Body of pancreas (tissue), 4 donors: ENCODE results near the gene MAP3K5. TPM values are rescaled to one million over a fixed set of nuclear protein-coding genes. Genes with fewer than 3 reads are reported as not detected.

ENCODE experiments used
- ATAC-seq: fragments of 150-250 bp; one replicate; pipeline ENCODE4 v1.9.1; 2016
- DNase-seq, 4 donors: peaks; one replicate each; pipeline ENCODE4 v3.0.0-alpha.2; 2019
- H3K27ac ChIP-seq, 4 donors: fragments of 200-600 bp; sonication (generic); 1 replicate in 3 of 4; 2 replicates in 1 of 4; pipeline versions ENCODE4 v1.5.1 to v1.6.1; 2016 to 2019; ENCODE audit warnings: mild to moderate bottlenecking in 1 of 4, mixed read lengths in 1 of 4, moderate library complexity in 1 of 4
- H3K27me3 ChIP-seq, 2 donors: fragments of 200-600 bp; sonication (generic); one replicate each; pipeline ENCODE4 v1.6.0; 2016; ENCODE audit warnings: mild to moderate bottlenecking in 1 of 2
- H3K36me3 ChIP-seq, 2 donors: fragments of 200-600 bp; sonication (generic); replicated peaks in 1 of 2; 2 replicates each; pipeline ENCODE4 v1.5.1; 2016; ENCODE audit warnings: low read depth in 2 of 2; ENCODE audit not compliant: insufficient read depth in 1 of 2
- H3K4me1 ChIP-seq: fragments of 200-600 bp; sonication (generic); one replicate; pipeline ENCODE4 v1.6.0; 2016
- H3K4me3 ChIP-seq, 2 donors: fragments of 200-600 bp; sonication (generic); 1 replicate in 1 of 2; 2 replicates in 1 of 2; pipeline ENCODE4 v1.5.1; 2016 to 2019
- H3K9me3 ChIP-seq, 3 donors: fragments of 200-600 bp; sonication (generic); 1 replicate in 2 of 3; 2 replicates in 1 of 3; pipeline ENCODE4 v1.5.1; 2016
- POLR2A ChIP-seq, 3 donors: fragments of 450-650 bp; IDR thresholded peaks; one replicate each; pipeline ENCODE4 v1.6.1; 2016; ENCODE audit warnings: antibody characterized with exemption in 3 of 3, mild to moderate bottlenecking in 2 of 3
- WGBS, 2 donors: methylation state at CpG; one replicate each; pipeline ENCODE4 v1.1.5; 2017; 5-methylcytosine and 5-hydroxymethylcytosine counted together
- intact Hi-C: fragments of 100-400 bp; cut with DNase I; formaldehyde crosslinking; loops from one replicate; pipeline ENCODE4 v1.15.1; 2023
- total RNA-seq, 2 donors: library from RNA; depleted of rRNA; stranded (reverse); fragments of >200 nt; gene quantifications; one replicate each; pipeline ENCODE4 v1.1.0, GENCODE V29; 2016
- TF ChIP-seq, protein P1 (sequence below), 7 experiments: fragments of 450-650 bp in 4 of 7; fragments of 200-600 bp in 3 of 7; sonication (generic) in 3 of 7; IDR thresholded peaks; one replicate each; pipeline ENCODE4 v1.5.1; 2016 to 2019; ENCODE audit warnings: antibody characterized with exemption in 7 of 7

Gene MAP3K5
- total RNA-seq, 2 donors from 2014 or later = 33.7 to 36.9 TPM

DNA sequence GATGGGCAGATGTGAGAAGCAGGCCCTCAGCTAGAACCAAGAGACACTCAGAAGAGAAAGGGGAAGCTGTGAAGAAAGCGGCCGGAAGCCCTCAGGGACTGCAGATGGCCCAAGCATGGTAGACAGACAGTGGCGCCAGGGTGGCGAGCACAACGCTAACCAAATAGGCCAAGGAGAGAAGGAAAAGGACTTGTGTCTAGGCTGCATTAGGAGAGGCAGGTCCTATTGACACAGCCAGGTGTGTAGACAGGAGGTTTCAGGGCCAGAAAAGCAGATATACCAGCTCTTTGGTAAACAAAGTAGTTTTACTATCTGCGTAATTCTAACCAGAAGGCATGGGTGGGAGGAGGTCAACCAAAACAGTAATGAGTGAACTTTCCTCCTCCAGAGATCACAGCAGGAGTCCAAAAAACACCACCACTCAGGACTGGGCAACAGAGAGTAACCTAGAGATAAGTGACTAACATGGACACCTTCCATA is 226.2 kb downstream of the MAP3K5 start:
- no peaks in the 10 kb centered on the region for H3K9me3 ChIP-seq
- DNase-seq (peak; percentile 24 to 52 (median 36)), ATAC-seq (peak; percentile 81)
- H3K27me3 ChIP-seq = no peaks in the 10 kb centered on the region
- H3K27ac ChIP-seq = peak overlapping the region in 3 of 4 donors; percentile 26 to 59 (median 46)
- H3K4me3 ChIP-seq = no peak overlapping the region
- 38 to 49% methylated on average over 6 of the region's 6 CpGs for WGBS, 2 donors
- peaks cover 55% of the 10 kb centered on the region for H3K4me1 ChIP-seq
- H3K36me3 ChIP-seq = peaks cover 0 to 2% of the 10 kb centered on the region in 2 donors
- no peak for TF ChIP-seq POLR2A (IDR thresholded peaks at IDR 0.05)
- TF ChIP-seq, protein P1, sequence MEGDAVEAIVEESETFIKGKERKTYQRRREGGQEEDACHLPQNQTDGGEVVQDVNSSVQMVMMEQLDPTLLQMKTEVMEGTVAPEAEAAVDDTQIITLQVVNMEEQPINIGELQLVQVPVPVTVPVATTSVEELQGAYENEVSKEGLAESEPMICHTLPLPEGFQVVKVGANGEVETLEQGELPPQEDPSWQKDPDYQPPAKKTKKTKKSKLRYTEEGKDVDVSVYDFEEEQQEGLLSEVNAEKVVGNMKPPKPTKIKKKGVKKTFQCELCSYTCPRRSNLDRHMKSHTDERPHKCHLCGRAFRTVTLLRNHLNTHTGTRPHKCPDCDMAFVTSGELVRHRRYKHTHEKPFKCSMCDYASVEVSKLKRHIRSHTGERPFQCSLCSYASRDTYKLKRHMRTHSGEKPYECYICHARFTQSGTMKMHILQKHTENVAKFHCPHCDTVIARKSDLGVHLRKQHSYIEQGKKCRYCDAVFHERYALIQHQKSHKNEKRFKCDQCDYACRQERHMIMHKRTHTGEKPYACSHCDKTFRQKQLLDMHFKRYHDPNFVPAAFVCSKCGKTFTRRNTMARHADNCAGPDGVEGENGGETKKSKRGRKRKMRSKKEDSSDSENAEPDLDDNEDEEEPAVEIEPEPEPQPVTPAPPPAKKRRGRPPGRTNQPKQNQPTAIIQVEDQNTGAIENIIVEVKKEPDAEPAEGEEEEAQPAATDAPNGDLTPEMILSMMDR (IDR thresholded peaks at IDR 0.05) = no peak
- intact Hi-C loops = no loop called here

DNA sequence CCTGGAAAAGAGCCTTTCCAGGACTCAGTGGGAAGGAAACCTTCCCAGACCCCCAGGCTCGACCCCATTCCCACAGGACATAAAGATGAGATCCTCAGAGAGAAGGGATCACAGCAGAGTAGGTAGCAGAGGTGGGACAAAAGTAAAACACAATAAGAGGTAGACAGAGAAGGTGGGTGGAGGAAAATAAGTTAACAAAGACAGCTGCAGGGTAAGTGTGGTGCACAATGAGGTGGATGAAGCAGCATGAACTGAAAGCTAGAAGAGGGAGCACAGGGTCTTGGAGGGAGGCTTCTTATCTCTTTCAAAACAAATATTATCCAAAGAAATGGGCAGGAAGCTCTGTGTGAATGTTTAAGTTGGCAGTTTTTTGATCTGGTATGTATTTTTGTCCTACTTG is 228.1 kb downstream of the MAP3K5 start:
- H3K36me3 ChIP-seq = peaks cover 0 to 6% of the 10 kb centered on the region in 2 donors

GRCh38 chr6:136563386-136564152 is 228.7 kb downstream of the MAP3K5 start:
- intact Hi-C loops = no loop called here
- Histone ChIP-seq H3K4me3 (no peak overlapping the region), H3K27ac (no peak overlapping the region), H3K27me3 (no peaks in the 10 kb centered on the region), H3K9me3 (no peaks in the 10 kb centered on the region), H3K36me3 (peaks cover 0 to 9% of the 10 kb centered on the region in 2 donors), H3K4me1 (peaks cover 47% of the 10 kb centered on the region)
- no peak for TF ChIP-seq POLR2A (IDR thresholded peaks at IDR 0.05)
- TF ChIP-seq, protein P1 (IDR thresholded peaks at IDR 0.05) = no peak
- WGBS, 2 donors = 70 to 79% methylated on average over 6 of the region's 6 CpGs
- DNase-seq (no peak), ATAC-seq (no peak)

More for the DNA sequence above, 228.1 kb downstream of the MAP3K5 start:
- no peak overlapping the region for H3K27ac ChIP-seq
- no peaks in the 10 kb centered on the region for H3K9me3 ChIP-seq
- 53 to 65% methylated on average over 1 of the region's 1 CpG for WGBS, 2 donors
- H3K4me1 ChIP-seq = peaks cover 53% of the 10 kb centered on the region
- no peak for TF ChIP-seq POLR2A (IDR thresholded peaks at IDR 0.05)
- TF ChIP-seq, protein P1 (IDR thresholded peaks at IDR 0.05) = no peak
- ATAC-seq = no peak
- DNase-seq = no peak
- no peak overlapping the region for H3K4me3 ChIP-seq
- no peaks in the 10 kb centered on the region for H3K27me3 ChIP-seq
- intact Hi-C loops = no loop called here

DNA sequence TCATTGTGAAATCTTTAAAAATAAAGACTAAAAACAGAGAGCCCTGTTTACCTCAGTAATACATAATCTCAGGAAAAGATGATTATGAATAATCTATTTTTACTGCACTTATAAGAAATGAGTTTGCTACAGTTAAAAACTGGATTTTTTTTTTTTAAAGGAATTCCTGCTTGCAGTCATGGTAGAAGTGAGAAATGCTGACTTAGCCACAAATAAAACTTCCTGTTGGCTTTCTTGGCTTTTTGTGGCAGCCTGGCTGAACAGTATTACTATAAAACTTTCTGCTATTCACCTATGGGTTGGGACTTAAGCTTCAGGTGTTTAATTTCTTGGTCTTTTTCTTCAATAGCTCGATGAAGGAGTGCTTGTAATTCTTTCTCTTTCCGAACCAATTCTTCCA is 230.1 kb downstream of the MAP3K5 start:
- no peaks in the 10 kb centered on the region for H3K9me3 ChIP-seq
- peaks cover 33% of the 10 kb centered on the region for H3K4me1 ChIP-seq
- WGBS, 2 donors = 67 to 93% methylated on average over 2 of the region's 2 CpGs
- no peak overlapping the region for H3K4me3 ChIP-seq
- intact Hi-C loops = no loop called here
- no peaks in the 10 kb centered on the region for H3K27me3 ChIP-seq
- TF ChIP-seq, protein P1 (IDR thresholded peaks at IDR 0.05) = no peak
- TF ChIP-seq POLR2A (IDR thresholded peaks at IDR 0.05) = no peak
- ATAC-seq (no peak), DNase-seq (no peak)
- no peak overlapping the region for H3K27ac ChIP-seq
- H3K36me3 ChIP-seq = peaks cover 0 to 10% of the 10 kb centered on the region in 2 donors
